ENCODE results near the gene EFR3B. TPM values are rescaled to one million over a fixed set of nuclear protein-coding genes. Genes with fewer than 3 reads are reported as not detected.
A peak's percentile ranks its signal among the peaks of the same experiment; 100 is the strongest.
"Not testable (repeated sequence)": the region's sequence is repeated elsewhere in the genome, so short reads cannot be mapped to it uniquely, and the experiment has no call there.

The EFR3B gene
- 1 to 10 TPM in 1 of 4 donors, under 1 TPM in 3; under 0.01 to 1.4 (median 0.32) TPM for total RNA-seq

- TF ChIP-seq POLR2A (IDR thresholded peaks at IDR 0.05) (no peak), CTCF (IDR thresholded peaks at IDR 0.05) (peak in 2 of 6 experiments; percentile 6 to 12)
- WGBS, 2 donors: no CpG with 5 or more reads among the region's 54 CpGs
- peak within 1 kb of the TSS; percentile 39 to 78 (median 62) for H3K27ac ChIP-seq
- peak within 1 kb of the TSS; percentile 58 to 78 (median 68) for H3K4me3 ChIP-seq
- peak; percentile 53 for DNase-seq
- no peaks in the 10 kb centered on the region for H3K36me3 ChIP-seq
- peaks cover 13 to 27% (median 14%) of the 10 kb centered on the region in 3 donors for H3K4me1 ChIP-seq
- no peaks in the 10 kb centered on the region for H3K9me3 ChIP-seq
- peaks cover 0 to 40% (median 0%) of the 10 kb centered on the region in 4 donors for H3K27me3 ChIP-seq
- intact Hi-C loops (cut with DNase I): no loop called here
Measured at GRCh38 chr2:25041928-25042320, at the start of gene EFR3B. EFR3B (plus strand) TSS chr2:25042076; CDS start chr2:25042313, 237 bp downstream.

- H3K36me3 ChIP-seq: no peaks in the 10 kb centered on the region
- WGBS, 2 donors: 35 to 47% methylated on average over 6 of the region's 6 CpGs
- no peaks in the 10 kb centered on the region for H3K27me3 ChIP-seq
- H3K27ac ChIP-seq: no peak overlapping the region
- DNase-seq: no peak
- TF ChIP-seq CTCF (IDR thresholded peaks at IDR 0.05) (no peak), POLR2A (IDR thresholded peaks at IDR 0.05) (no peak)
- no peaks in the 10 kb centered on the region for H3K9me3 ChIP-seq
- no peak overlapping the region for H3K4me3 ChIP-seq
- no peaks in the 10 kb centered on the region for H3K4me1 ChIP-seq
- intact Hi-C loops (cut with DNase I): no loop called here
Measured at GRCh38 chr2:24993406-24994145, 48.3 kb upstream of the EFR3B start.

- Histone ChIP-seq H3K4me3 (no peak overlapping the region), H3K4me1 (no peaks in the 10 kb centered on the region), H3K27ac (no peak overlapping the region), H3K27me3 (no peaks in the 10 kb centered on the region), H3K36me3 (no peaks in the 10 kb centered on the region), H3K9me3 (no peaks in the 10 kb centered on the region)
- intact Hi-C loops (cut with DNase I): no loop called here
- TF ChIP-seq CTCF (IDR thresholded peaks at IDR 0.05): no peak
- no peak for TF ChIP-seq POLR2A (IDR thresholded peaks at IDR 0.05)
- DNase-seq: no peak
- WGBS, 2 donors: 61 to 67% methylated on average over 1 of the region's 1 CpG
Measured at GRCh38 chr2:24994146-24994724, 47.6 kb upstream of the EFR3B start.

- H3K4me3 ChIP-seq; DNase-seq; intact Hi-C loops (cut with DNase I); H3K27ac ChIP-seq; H3K36me3 ChIP-seq; H3K4me1 ChIP-seq; H3K27me3 ChIP-seq; H3K9me3 ChIP-seq: not testable (repeated sequence)
- WGBS, 2 donors: 62 to 77% methylated on average over 8 of the region's 8 CpGs
Measured at GRCh38 chr2:24999097-24999496, 42.8 kb upstream of the EFR3B start.

GRCh38 chr2:25000036-25000435 lies 41.8 kb upstream of the EFR3B start:
- no peak for DNase-seq
- intact Hi-C loops (cut with DNase I): no loop called here
- H3K4me1 ChIP-seq: no peaks in the 10 kb centered on the region
- 48 to 52% methylated on average over 4 of the region's 4 CpGs for WGBS, 2 donors
- H3K27me3 ChIP-seq: no peaks in the 10 kb centered on the region
- H3K27ac ChIP-seq: no peak overlapping the region
- no peak for TF ChIP-seq CTCF (IDR thresholded peaks at IDR 0.05)
- TF ChIP-seq POLR2A (IDR thresholded peaks at IDR 0.05): no peak
- no peak overlapping the region for H3K4me3 ChIP-seq
- H3K9me3 ChIP-seq: no peaks in the 10 kb centered on the region
- no peaks in the 10 kb centered on the region for H3K36me3 ChIP-seq

Data from esophagus squamous epithelium (tissue), 5 donors.